Neural cell (in vitro differentiated cells): ENCODE measurements around the gene IFT122. TPM values are rescaled to one million over a fixed set of nuclear protein-coding genes. Genes with fewer than 3 reads are reported as not detected.

Experiments
- H2AFZ ChIP-seq: fragments of 200-600, 300-800 bp; sonication (generic), shearing (Covaris generic); 2 replicates; pipeline ENCODE4 v1.6.0; 2014; ENCODE audit warnings: low read depth, mild to moderate bottlenecking, antibody characterized with exemption, low read length, moderate library complexity
- H3F3A ChIP-seq: fragments of 200-600 bp; shearing (Covaris generic); 2 replicates; pipeline ENCODE4 v1.6.1; 2016; ENCODE audit warnings: mild to moderate bottlenecking, moderate library complexity, mixed read lengths, antibody characterized with exemption, low read length; ENCODE audit not compliant: insufficient read depth, poor library complexity, severe bottlenecking
- H3K27ac ChIP-seq: fragments of 200-600, 300-800 bp; sonication (generic), shearing (Covaris generic); 2 replicates; pipeline ENCODE4 v1.5.1; 2014; ENCODE audit warnings: mild to moderate bottlenecking, low read length, moderate library complexity
- H3K27me3 ChIP-seq: fragments of 300-800, 200-600 bp; sonication (generic), shearing (Covaris generic); 2 replicates; pipeline ENCODE4 v1.6.0; 2014; ENCODE audit warnings: mild to moderate bottlenecking, low read depth, low read length, moderate library complexity; ENCODE audit not compliant: insufficient read depth
- H3K36me3 ChIP-seq: fragments of 300-800, 200-600 bp; sonication (generic), shearing (Covaris generic); 2 replicates; pipeline ENCODE4 v1.5.1; 2014; ENCODE audit warnings: mild to moderate bottlenecking, antibody characterized with exemption, low read length, moderate library complexity; ENCODE audit not compliant: insufficient read depth
- H3K4me2 ChIP-seq: fragments of 300-800, 200-600 bp; sonication (generic), shearing (Covaris generic); 2 replicates; pipeline ENCODE4 v1.6.0; 2014; ENCODE audit warnings: mild to moderate bottlenecking, low read length
- H3K4me3 ChIP-seq: fragments of 300-800, 200-600 bp; sonication (generic), shearing (Covaris generic); 2 replicates; pipeline ENCODE4 v1.5.1; 2014; ENCODE audit warnings: mild to moderate bottlenecking, low read length, moderate library complexity
- H3K79me2 ChIP-seq: fragments of 200-600 bp; shearing (Covaris generic); replicated peaks from 2 replicates; pipeline ENCODE4 v1.6.0; 2014; ENCODE audit warnings: mild to moderate bottlenecking, low read length, moderate library complexity; ENCODE audit not compliant: insufficient read depth
- H3K9ac ChIP-seq: fragments of 300-800, 200-600 bp; sonication (generic), shearing (Covaris generic); 2 replicates; pipeline ENCODE4 v1.6.1; 2016; ENCODE audit warnings: mild to moderate bottlenecking, low read length, mixed read lengths
- H3K9me2 ChIP-seq: fragments of 200-600 bp; shearing (Covaris generic); 2 replicates; pipeline ENCODE4 v1.6.1; 2016; ENCODE audit warnings: mild to moderate bottlenecking, low read length, mixed read lengths; ENCODE audit not compliant: insufficient read depth
- H3K9me3 ChIP-seq: fragments of 200-600, 300-800 bp; sonication (generic), shearing (Covaris generic); 2 replicates; pipeline ENCODE4 v1.6.1; 2016; ENCODE audit warnings: mild to moderate bottlenecking, mixed run types, low read length, moderate library complexity, mixed read lengths
- H4K20me1 ChIP-seq: fragments of 200-600 bp; shearing (Covaris generic); 2 replicates; pipeline ENCODE4 v1.6.1; 2016; ENCODE audit warnings: mild to moderate bottlenecking, mixed run types; ENCODE audit not compliant: insufficient read depth
- CTCF ChIP-seq: fragments of 450-650 bp; IDR thresholded peaks from 2 replicates; pipeline ENCODE4 v1.5.1; 2014; ENCODE audit warnings: antibody characterized with exemption, mild to moderate bottlenecking, moderate library complexity; ENCODE audit not compliant: poor library complexity, severe bottlenecking
- EP300 ChIP-seq: fragments of 450-650 bp; conservative IDR thresholded peaks from 2 replicates; pipeline ENCODE4 v1.6.1; 2014; ENCODE audit warnings: antibody characterized with exemption, mild to moderate bottlenecking, moderate library complexity; ENCODE audit not compliant: poor library complexity, severe bottlenecking
- EZH2 ChIP-seq: fragments of 200-600, 300-800 bp; shearing (Covaris generic), sonication (generic); IDR thresholded peaks from 2 replicates; pipeline ENCODE4 v1.6.1; 2014; ENCODE audit warnings: antibody characterized with exemption, low read length, borderline replicate concordance, mild to moderate bottlenecking; ENCODE audit not compliant: insufficient read depth, poor library complexity, severe bottlenecking
- MXI1 ChIP-seq: fragments of 450-650 bp; conservative IDR thresholded peaks from 2 replicates; pipeline ENCODE4 v1.6.1; 2014; ENCODE audit warnings: antibody characterized with exemption, mild to moderate bottlenecking; ENCODE audit not compliant: poor library complexity, severe bottlenecking
- POLR2AphosphoS5 ChIP-seq: IDR thresholded peaks from 2 replicates; pipeline ENCODE4 v1.6.1; 2012
- RAD21 ChIP-seq: fragments of 450-650 bp; conservative IDR thresholded peaks from 2 replicates; pipeline ENCODE4 v1.6.1; 2014; ENCODE audit warnings: antibody characterized with exemption, mild to moderate bottlenecking, moderate library complexity
- REST ChIP-seq: IDR thresholded peaks from 2 replicates; pipeline ENCODE4 v1.6.1; 2012; ENCODE audit warnings: borderline replicate concordance
- SMC3 ChIP-seq: fragments of 450-650 bp; conservative IDR thresholded peaks from 2 replicates; pipeline ENCODE4 v1.6.1; 2014; ENCODE audit warnings: antibody characterized with exemption, mild to moderate bottlenecking, moderate library complexity; ENCODE audit not compliant: poor library complexity
- TAF1 ChIP-seq: IDR thresholded peaks from 2 replicates; pipeline ENCODE4 v1.6.1; 2012; ENCODE audit warnings: low read depth
- polyA plus RNA-seq: library from polyadenylated mRNA; depleted of rRNA; stranded (reverse); fragments of >200 nt; gene quantifications from 2 replicates; pipeline ENCODE4 v1.2.3, GENCODE V29; 2014

IFT122 gene
- polyA plus RNA-seq, 1 donor from 2014 or later, result 28.3 TPM

- Histone ChIP-seq H3K9me2 (no peaks in the 10 kb centered on the region), H3K27me3 (no peaks in the 10 kb centered on the region), H3K79me2 (peaks cover 3% of the 10 kb centered on the region), H4K20me1 (no peaks in the 10 kb centered on the region), H3K4me2 (no peak overlapping the region), H3K36me3 (peaks cover 4% of the 10 kb centered on the region), H3K9ac (no peak overlapping the region), H2AFZ (no peak overlapping the region), H3F3A (no peaks in the 10 kb centered on the region), H3K4me3 (no peak overlapping the region), H3K27ac (no peak overlapping the region), H3K9me3 (no peaks in the 10 kb centered on the region)
- no peak for TF ChIP-seq REST
- TF ChIP-seq EZH2, result no peak
These were observed 6.5 kb upstream of the IFT122 start for GRCh38 chr3:129433565-129433964.

GRCh38 chr3:129434140-129434539, 5.9 kb upstream of the IFT122 start:
- Histone ChIP-seq H3K9me2 (no peaks in the 10 kb centered on the region), H3F3A (no peaks in the 10 kb centered on the region), H3K9me3 (no peaks in the 10 kb centered on the region), H4K20me1 (no peaks in the 10 kb centered on the region), H3K36me3 (peaks cover 4% of the 10 kb centered on the region), H3K27me3 (no peaks in the 10 kb centered on the region), H3K9ac (no peak overlapping the region), H3K27ac (no peak overlapping the region), H3K4me2 (no peak overlapping the region), H3K79me2 (peaks cover 8% of the 10 kb centered on the region), H2AFZ (no peak overlapping the region), H3K4me3 (no peak overlapping the region)
- TF ChIP-seq TAF1, result no peak
- TF ChIP-seq REST, result no peak
- no peak for TF ChIP-seq SMC3
- TF ChIP-seq EZH2, result no peak
- no peak for TF ChIP-seq MXI1
- no peak for TF ChIP-seq EP300
- TF ChIP-seq CTCF, result no peak
- no peak for TF ChIP-seq RAD21
- TF ChIP-seq POLR2AphosphoS5, result no peak
